PC-9 (cell line): ENCODE results near the gene BBX. TPM values are rescaled to one million over a fixed set of nuclear protein-coding genes. Genes with fewer than 3 reads are reported as not detected.

Experiments
- BruUV-seq: library from RNA; stranded (reverse); fragments of 400-500 nt; replicated peaks from 2 replicates; lab custom pipeline; 2021; lab: Mats Ljungman, UMichigan
- CTCF ChIA-PET: fragments of 300-600 bp; sonication (Branson Sonifier 250); formaldehyde crosslinking; loops from one replicate; lab custom pipeline; 2022; ENCODE audit warnings: antibody characterized with exemption; lab: Charles Lee
- POLR2A ChIA-PET: fragments of 300-600 bp; sonication (Branson Sonifier 250); formaldehyde crosslinking; loops from one replicate; lab custom pipeline; 2022; ENCODE audit warnings: antibody characterized with exemption; ENCODE audit not compliant: unreplicated experiment; lab: Charles Lee
- DNase-seq, 2 experiments: peaks; one replicate each; pipeline versions ENCODE4 v3.0.0 to v3.0.0-alpha.2; 2015 to 2022; ENCODE audit warnings: mixed read lengths in 1 of 2
- H2AFZ ChIP-seq: fragments of 200-600 bp; sonication (generic); 2 replicates; pipeline ENCODE4 v1.8.1; 2017; ENCODE audit warnings: antibody characterized with exemption
- H3F3A ChIP-seq: fragments of 200-600 bp; sonication (generic); 2 replicates; pipeline ENCODE4 v1.8.1; 2017; ENCODE audit warnings: antibody characterized with exemption, mild to moderate bottlenecking, low read depth; ENCODE audit not compliant: insufficient read depth
- H3K27ac ChIP-seq: fragments of 200-600 bp; sonication (generic); 2 replicates; pipeline ENCODE4 v1.6.1; 2016; ENCODE audit warnings: mixed run types
- H3K27me3 ChIP-seq: fragments of 200-600 bp; sonication (generic); 2 replicates; pipeline ENCODE4 v1.6.1; 2016; ENCODE audit warnings: low read depth, mixed run types; ENCODE audit not compliant: insufficient read depth
- H3K36me3 ChIP-seq: fragments of 200-600 bp; sonication (generic); 2 replicates; pipeline ENCODE4 v1.6.1; 2016; ENCODE audit warnings: low read depth, mixed run types
- H3K4me1 ChIP-seq: fragments of 200-600 bp; sonication (generic); replicated peaks from 2 replicates; pipeline ENCODE4 v1.6.1; 2016; ENCODE audit warnings: mixed run types; ENCODE audit not compliant: insufficient read depth
- H3K4me2 ChIP-seq: fragments of 200-600 bp; sonication (generic); 2 replicates; pipeline ENCODE4 v1.6.1; 2017; ENCODE audit warnings: mixed run types
- H3K4me3 ChIP-seq: fragments of 200-600 bp; sonication (generic); 2 replicates; pipeline ENCODE4 v1.6.1; 2016; ENCODE audit warnings: mixed run types
- H3K79me2 ChIP-seq: fragments of 200-600 bp; sonication (generic); 2 replicates; pipeline ENCODE4 v1.6.1; 2017; ENCODE audit warnings: low read depth, mixed run types
- H3K9me2 ChIP-seq: fragments of 200-600 bp; sonication (generic); 2 replicates; pipeline ENCODE4 v1.8.1; 2017; ENCODE audit warnings: mild to moderate bottlenecking; ENCODE audit not compliant: insufficient read depth
- H3K9me3 ChIP-seq: fragments of 200-600 bp; sonication (generic); 2 replicates; pipeline ENCODE4 v1.8.1; 2016; ENCODE audit warnings: low read depth; ENCODE audit not compliant: insufficient read depth
- H4K20me1 ChIP-seq: fragments of 200-600 bp; sonication (generic); 2 replicates; pipeline ENCODE4 v1.8.1; 2017; ENCODE audit not compliant: insufficient read depth
- CTCF ChIP-seq: fragments of 200-600 bp; sonication (generic); conservative IDR thresholded peaks from 2 replicates; pipeline ENCODE4 v1.6.1; 2017; ENCODE audit warnings: mixed run types, antibody characterized with exemption, mild to moderate bottlenecking, moderate library complexity
- EZH2 ChIP-seq: fragments of 200-600 bp; sonication (generic); IDR thresholded peaks from 2 replicates; pipeline ENCODE4 v1.8.0; 2017; ENCODE audit warnings: antibody characterized with exemption, low read depth
- intact Hi-C: fragments of 100-400 bp; cut with micrococcal nuclease; formaldehyde crosslinking; loops from one replicate; pipeline ENCODE4 v1.10.0; 2022; ENCODE audit not compliant: unreplicated experiment
- total RNA-seq: library from RNA; stranded (reverse); gene quantifications from 2 replicates; pipeline ENCODE4 v1.2.3, GENCODE V29; 2021

The BBX gene
- total RNA-seq, 1 experiment from 2014 or later = 91.7 TPM

GRCh38 chr3:107611775-107612469, 89.2 kb downstream of the BBX start:
- H3K36me3 ChIP-seq = no peaks in the 10 kb centered on the region
- BruUV-seq = no TSS peak
- H3K4me3 ChIP-seq = no peak overlapping the region
- H3K9me3 ChIP-seq = no peaks in the 10 kb centered on the region
- no peak overlapping the region for H2AFZ ChIP-seq
- no peak overlapping the region for H3K27ac ChIP-seq
- intact Hi-C loops = no loop called here
- H3F3A ChIP-seq = no peaks in the 10 kb centered on the region
- 0 out of 2 replicates have a peak, but pooled peaks cover under 1% of the 10 kb centered on the region for H4K20me1 ChIP-seq
- CTCF ChIA-PET = no interaction called here
- POLR2A ChIA-PET = interaction anchor here (0.7 kb wide), 1 partner anchor 1743 kb away, joined by 4 read pairs; no protein-coding TSS in a partner anchor
- no peaks in the 10 kb centered on the region for H3K9me2 ChIP-seq
- no peak overlapping the region for H3K4me2 ChIP-seq
- no peaks in the 10 kb centered on the region for H3K27me3 ChIP-seq
- DNase-seq = no peak
- TF ChIP-seq EZH2 = no peak
- TF ChIP-seq CTCF = no peak
- H3K79me2 ChIP-seq = peaks cover 7% of the 10 kb centered on the region; the same call in 1 of the 2 replicates
- H3K4me1 ChIP-seq = no peaks in the 10 kb centered on the region

GRCh38 chr3:107612664-107613084, 89.9 kb downstream of the BBX start:
- Histone ChIP-seq H2AFZ (no peak overlapping the region), H3K9me2 (no peaks in the 10 kb centered on the region), H3K79me2 (peaks cover 7% of the 10 kb centered on the region; the same call in 1 of the 2 replicates), H3K4me2 (no peak overlapping the region), H3K27me3 (no peaks in the 10 kb centered on the region), H3K9me3 (no peaks in the 10 kb centered on the region), H3K36me3 (no peaks in the 10 kb centered on the region), H3F3A (no peaks in the 10 kb centered on the region), H3K4me1 (no peaks in the 10 kb centered on the region), H3K4me3 (no peak overlapping the region), H4K20me1 (0 out of 2 replicates have a peak, but pooled peaks cover 8% of the 10 kb centered on the region), H3K27ac (no peak overlapping the region)
- ChIA-PET CTCF (no interaction called here), POLR2A (interaction anchor here (0.7 kb wide), 1 partner anchor 28 kb away, joined by 3 read pairs; no protein-coding TSS in a partner anchor)
- intact Hi-C loops = no loop called here
- DNase-seq = no peak
- TF ChIP-seq CTCF (no peak), EZH2 (no peak)
- BruUV-seq = no TSS peak

GRCh38 chr3:107619549-107619948, 96.8 kb downstream of the BBX start:
- Histone ChIP-seq H3K4me1 (no peaks in the 10 kb centered on the region), H3F3A (no peaks in the 10 kb centered on the region), H3K9me3 (0 out of 2 replicates have a peak, but pooled peaks cover 3% of the 10 kb centered on the region), H3K79me2 (peaks cover 26% of the 10 kb centered on the region; the same call in 1 of the 2 replicates), H3K36me3 (no peaks in the 10 kb centered on the region), H3K9me2 (no peaks in the 10 kb centered on the region), H3K27ac (no peak overlapping the region), H4K20me1 (peaks cover 16% of the 10 kb centered on the region), H2AFZ (no peak overlapping the region), H3K4me2 (no peak overlapping the region), H3K27me3 (no peaks in the 10 kb centered on the region), H3K4me3 (no peak overlapping the region)
- intact Hi-C loops = no loop called here
- DNase-seq = no peak
- no TSS peak for BruUV-seq
- TF ChIP-seq EZH2 = no peak
- TF ChIP-seq CTCF = no peak
- POLR2A ChIA-PET = no interaction called here
- CTCF ChIA-PET = no interaction called here
